ENCODE results near the gene UNC5B. TPM values are rescaled to one million over a fixed set of nuclear protein-coding genes. Genes with fewer than 3 reads are reported as not detected.

Gene UNC5B
- total RNA-seq, 1 donor from 2014 or later, result not detected

DNA sequence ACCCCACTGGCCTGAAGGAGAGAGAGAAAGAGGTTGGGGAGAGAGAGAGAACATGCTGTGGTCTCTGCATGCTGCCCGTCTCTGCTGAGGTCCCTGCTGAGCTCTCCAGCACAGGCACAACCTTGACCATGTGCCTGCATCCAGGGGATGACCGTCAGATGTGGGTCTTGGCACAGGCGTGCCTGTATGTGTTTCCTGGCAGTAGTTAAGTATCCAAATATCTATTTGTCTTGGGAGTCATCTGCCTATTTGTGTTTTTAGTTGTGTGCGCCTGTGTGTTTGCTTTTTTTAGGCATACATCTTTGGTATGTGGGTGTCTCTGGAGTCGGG, 1.9 kb upstream of the UNC5B start:
- H3K27me3 Mint-ChIP-seq, result peaks cover 71% of the 10 kb centered on the region
- ChIA-PET POLR2A (no interaction called here), CTCF (no interaction called here)
- intact Hi-C loops (cut with micrococcal nuclease), result no loop called here
- H3K9me3 Mint-ChIP-seq, result no peaks in the 10 kb centered on the region
- DNase-seq (no peak), ATAC-seq (ENCODE audit: low read depth) (no peak)
- TF ChIP-seq, protein P1, sequence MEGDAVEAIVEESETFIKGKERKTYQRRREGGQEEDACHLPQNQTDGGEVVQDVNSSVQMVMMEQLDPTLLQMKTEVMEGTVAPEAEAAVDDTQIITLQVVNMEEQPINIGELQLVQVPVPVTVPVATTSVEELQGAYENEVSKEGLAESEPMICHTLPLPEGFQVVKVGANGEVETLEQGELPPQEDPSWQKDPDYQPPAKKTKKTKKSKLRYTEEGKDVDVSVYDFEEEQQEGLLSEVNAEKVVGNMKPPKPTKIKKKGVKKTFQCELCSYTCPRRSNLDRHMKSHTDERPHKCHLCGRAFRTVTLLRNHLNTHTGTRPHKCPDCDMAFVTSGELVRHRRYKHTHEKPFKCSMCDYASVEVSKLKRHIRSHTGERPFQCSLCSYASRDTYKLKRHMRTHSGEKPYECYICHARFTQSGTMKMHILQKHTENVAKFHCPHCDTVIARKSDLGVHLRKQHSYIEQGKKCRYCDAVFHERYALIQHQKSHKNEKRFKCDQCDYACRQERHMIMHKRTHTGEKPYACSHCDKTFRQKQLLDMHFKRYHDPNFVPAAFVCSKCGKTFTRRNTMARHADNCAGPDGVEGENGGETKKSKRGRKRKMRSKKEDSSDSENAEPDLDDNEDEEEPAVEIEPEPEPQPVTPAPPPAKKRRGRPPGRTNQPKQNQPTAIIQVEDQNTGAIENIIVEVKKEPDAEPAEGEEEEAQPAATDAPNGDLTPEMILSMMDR (IDR thresholded peaks at IDR 0.05), result no peak
- H3K4me1 Mint-ChIP-seq, result peaks cover 11% of the 10 kb centered on the region
- no peak overlapping the region for H3K27ac Mint-ChIP-seq
- H3K36me3 Mint-ChIP-seq (ENCODE audit: low read depth), result no peaks in the 10 kb centered on the region
- no peak overlapping the region for H3K4me3 Mint-ChIP-seq

DNA sequence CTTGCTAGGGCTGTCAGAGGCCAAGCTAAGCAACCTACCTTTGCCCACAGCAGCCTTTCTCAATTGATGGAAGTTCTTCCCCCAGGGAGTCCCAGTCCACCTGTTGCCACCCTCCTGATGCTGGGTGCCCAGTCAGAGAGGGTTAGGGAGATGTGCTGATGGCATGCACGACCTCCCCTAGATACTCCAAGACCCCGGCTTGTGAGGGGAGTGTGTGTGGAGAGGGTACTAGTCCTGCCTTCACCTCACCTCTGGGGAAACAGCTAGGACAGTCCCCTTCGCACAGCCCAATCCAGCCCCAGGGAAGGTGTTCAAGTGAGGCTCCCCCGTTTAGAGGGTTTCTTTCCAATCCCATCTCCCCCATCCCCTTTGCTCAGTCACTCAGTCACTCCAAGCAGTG, 1.3 kb upstream of the UNC5B start:
- TF ChIP-seq, protein P1 (IDR thresholded peaks at IDR 0.05), result no peak
- POLR2A ChIA-PET, result no interaction called here
- Mint-ChIP-seq H3K9me3 (no peaks in the 10 kb centered on the region), H3K27me3 (peaks cover 74% of the 10 kb centered on the region), H3K4me1 (peaks cover 11% of the 10 kb centered on the region), H3K36me3 (ENCODE audit: low read depth) (no peaks in the 10 kb centered on the region), H3K27ac (no peak overlapping the region), H3K4me3 (no peak overlapping the region)
- CTCF ChIA-PET, result no interaction called here
- ATAC-seq (ENCODE audit: low read depth) (no peak), DNase-seq (no peak)
- intact Hi-C loops (cut with micrococcal nuclease), result no loop called here

DNA sequence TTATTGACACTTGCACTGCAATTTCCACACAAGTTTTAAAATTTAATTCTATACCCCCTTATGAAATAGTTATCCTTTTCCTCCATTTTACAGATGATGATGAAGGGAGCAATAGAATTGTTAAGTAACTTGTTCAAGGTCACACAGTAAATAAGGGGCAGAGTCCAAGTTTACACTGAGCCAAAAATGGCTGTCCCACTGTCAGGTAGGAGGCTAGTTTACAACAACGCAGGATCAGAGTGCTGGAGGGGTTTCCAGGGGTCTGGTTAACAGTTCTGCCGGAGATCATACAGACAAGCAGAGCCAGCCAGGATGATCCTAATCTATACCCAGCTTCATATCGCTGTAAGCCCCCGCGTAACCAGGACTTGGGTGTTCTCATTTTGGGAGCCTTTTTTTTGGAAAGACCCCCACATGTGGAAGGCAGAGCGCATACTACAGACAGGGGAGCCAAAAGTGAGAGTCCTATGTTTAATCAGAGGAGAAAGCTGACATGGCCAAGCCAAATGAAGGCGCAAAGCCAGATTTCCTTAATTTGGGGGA, 524 bp upstream of the UNC5B start:
- DNase-seq (no peak), ATAC-seq (ENCODE audit: low read depth) (no peak)
- H3K27me3 Mint-ChIP-seq, result peaks cover 73% of the 10 kb centered on the region
- ChIA-PET CTCF (no interaction called here), POLR2A (no interaction called here)
- no peaks in the 10 kb centered on the region for H3K9me3 Mint-ChIP-seq
- TF ChIP-seq, protein P1 (IDR thresholded peaks at IDR 0.05), result no peak
- H3K27ac Mint-ChIP-seq, result no peak overlapping the region
- intact Hi-C loops (cut with micrococcal nuclease), result no loop called here
- peak overlapping the region; percentile 50 for H3K4me3 Mint-ChIP-seq
- peaks cover 14% of the 10 kb centered on the region for H3K4me1 Mint-ChIP-seq
- no peaks in the 10 kb centered on the region for H3K36me3 Mint-ChIP-seq (ENCODE audit: low read depth)

DNA sequence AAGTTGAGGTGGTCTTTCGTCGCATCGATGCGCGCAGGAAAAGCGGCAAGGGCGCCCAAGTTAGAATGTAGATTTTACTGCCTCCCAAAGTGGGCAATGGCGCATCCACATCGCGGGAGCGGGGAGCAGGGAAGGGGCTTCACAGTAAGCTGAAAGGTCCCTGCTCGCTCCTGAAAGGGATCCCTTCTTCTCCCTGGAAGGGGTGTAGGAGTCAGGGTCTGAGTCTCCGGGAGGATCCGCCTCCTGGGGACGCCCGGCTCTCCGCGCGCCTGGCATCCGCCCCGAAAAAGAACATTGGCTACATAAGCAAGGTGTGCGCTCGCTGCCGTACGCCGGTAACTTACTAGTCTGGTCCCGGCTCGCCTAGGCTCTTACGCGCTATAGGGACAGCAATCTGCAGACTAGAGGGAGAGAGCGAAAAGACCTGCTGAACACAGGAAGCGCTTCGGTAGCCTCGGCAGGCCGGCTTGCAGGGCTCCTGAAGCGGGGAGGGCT, 804 bp downstream of the UNC5B start:
- Mint-ChIP-seq H3K4me3 (peak overlapping the region; percentile 62), H3K9me3 (no peaks in the 10 kb centered on the region), H3K27ac (no peak overlapping the region), H3K4me1 (peaks cover 22% of the 10 kb centered on the region), H3K27me3 (peaks cover 66% of the 10 kb centered on the region), H3K36me3 (ENCODE audit: low read depth) (no peaks in the 10 kb centered on the region)
- ChIA-PET POLR2A (no interaction called here), CTCF (no interaction called here)
- ATAC-seq (ENCODE audit: low read depth) (no peak), DNase-seq (no peak)
- intact Hi-C loops (cut with micrococcal nuclease), result no loop called here
- TF ChIP-seq, protein P1 (IDR thresholded peaks at IDR 0.05), result no peak

DNA sequence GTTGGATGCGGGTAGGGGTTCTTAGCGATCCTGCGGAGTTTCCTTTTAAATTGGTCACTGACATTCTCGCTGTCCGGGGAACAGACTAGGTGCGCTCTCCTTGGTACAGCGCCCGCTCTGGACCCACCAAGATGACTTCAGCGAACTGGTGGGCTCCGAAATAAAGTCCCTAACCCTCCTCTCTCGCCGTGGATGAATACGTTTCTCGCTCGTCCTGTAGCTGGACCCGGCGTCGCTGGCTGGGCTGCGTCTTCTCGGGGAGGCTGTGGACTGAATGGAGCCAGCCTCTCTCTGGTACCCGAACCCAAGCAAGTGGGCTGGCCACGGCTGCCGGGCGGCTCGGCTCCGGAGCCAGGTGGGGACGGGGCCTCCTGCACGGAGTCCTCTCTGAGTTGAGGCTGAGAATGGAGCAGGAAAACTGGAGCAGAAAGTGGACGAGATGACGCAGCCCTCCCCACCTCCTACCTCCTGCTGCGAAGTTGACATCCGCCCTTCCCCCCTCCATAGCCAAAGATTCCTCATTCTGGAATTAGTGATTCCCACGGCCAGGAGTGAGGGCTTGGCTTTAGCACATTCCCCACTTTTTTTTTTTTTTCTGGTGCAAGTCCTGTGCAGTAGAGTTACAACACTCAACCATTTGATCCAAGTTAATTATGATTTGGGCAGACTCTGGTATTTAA, 1.5 kb downstream of the UNC5B start:
- no peak for DNase-seq
- CTCF ChIA-PET, result no interaction called here
- TF ChIP-seq, protein P1 (IDR thresholded peaks at IDR 0.05), result no peak
- POLR2A ChIA-PET, result no interaction called here
- Mint-ChIP-seq H3K4me1 (peaks cover 22% of the 10 kb centered on the region), H3K9me3 (no peaks in the 10 kb centered on the region), H3K4me3 (no peak overlapping the region), H3K27ac (no peak overlapping the region), H3K36me3 (ENCODE audit: low read depth) (no peaks in the 10 kb centered on the region), H3K27me3 (peaks cover 65% of the 10 kb centered on the region)
- intact Hi-C loops (cut with micrococcal nuclease), result no loop called here
- no peak for ATAC-seq (ENCODE audit: low read depth)

Measured in activated B cell treated with CpG ODN at 0.5 μM for 24 hours (primary cell).